ENCODE data around the gene RABGGTA.

Gene RABGGTA

DNA sequence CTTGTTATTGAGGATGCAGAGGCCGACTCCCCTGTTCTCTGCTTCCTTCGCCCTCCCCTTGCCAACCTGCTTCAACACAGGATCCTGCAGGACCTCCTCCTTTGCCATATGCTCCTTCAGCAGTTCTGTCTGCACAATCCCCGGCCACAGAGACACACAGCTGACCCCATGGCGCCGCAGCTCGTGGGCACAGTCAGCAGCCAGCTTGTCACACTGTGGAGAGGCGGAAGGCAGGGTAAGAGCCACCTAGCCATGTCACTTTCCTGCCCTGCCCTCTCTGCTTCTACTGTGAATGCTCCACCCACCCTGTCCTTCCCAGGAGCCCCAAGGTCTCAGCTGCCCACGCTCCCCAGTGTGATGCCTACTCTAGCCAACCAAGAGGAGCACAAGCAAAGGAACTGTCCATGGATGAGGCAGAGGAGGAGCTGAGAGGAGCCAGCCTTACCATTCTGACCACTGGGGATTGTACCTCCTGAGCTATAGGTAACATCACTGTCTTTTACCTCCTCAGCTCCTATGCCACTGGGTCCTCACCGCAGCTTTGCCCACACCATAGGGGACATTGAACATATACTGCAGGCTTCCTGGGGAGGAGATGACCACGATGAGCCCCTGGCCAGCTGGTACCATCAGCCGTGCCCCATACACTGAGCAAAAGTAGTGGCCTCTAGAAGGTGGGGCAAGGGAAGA, 20.9 kb upstream of the RABGGTA start:
- peaks cover 29% of the 10 kb centered on the region for H3K4me1 ChIP-seq
- peaks cover 57% of the 10 kb centered on the region for H3K36me3 ChIP-seq
- no peaks in the 10 kb centered on the region for H3K9me3 ChIP-seq
- H3K4me3 ChIP-seq: no peak overlapping the region
- no peaks in the 10 kb centered on the region for H3K27me3 ChIP-seq
- H3K9ac ChIP-seq: no peak overlapping the region
- H3K27ac ChIP-seq: no peak overlapping the region
- no peak overlapping the region for H3K4me2 ChIP-seq
- no peak for TF ChIP-seq Cebpa-rat (IDR thresholded peaks at IDR 0.05)
- no peaks in the 10 kb centered on the region for H4K20me1 ChIP-seq

DNA sequence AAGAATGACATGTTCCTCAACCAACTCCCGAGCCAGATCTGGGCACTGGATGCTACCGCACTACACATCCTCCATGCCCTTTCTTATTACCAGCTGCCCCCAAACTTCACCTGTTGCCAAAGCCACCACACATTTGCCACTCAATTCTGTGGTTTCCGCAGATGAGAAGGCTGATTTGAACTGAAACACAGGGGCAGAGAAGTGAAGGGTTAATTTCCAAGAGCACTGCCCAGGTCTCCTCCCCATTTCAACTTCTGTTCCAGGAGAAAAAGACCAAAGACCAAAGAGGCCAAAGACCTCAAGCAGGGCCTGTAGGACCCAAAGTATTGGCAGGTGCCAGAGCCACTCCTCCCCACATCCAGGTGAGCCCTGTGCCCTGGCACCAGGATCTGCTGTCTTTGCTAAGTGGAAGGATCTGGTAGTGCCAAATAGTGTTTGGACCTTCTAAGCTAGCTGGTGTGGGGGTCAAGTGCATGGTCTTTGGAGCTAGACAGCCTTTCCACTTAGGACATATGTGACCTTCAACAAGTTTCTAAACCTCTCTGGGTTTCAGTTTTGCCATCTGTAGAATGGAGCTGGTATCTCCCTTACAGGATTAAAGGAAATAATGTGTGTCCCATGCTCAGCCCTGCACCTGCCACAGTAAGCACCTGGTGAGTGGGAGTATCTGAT, 20.2 kb upstream of the RABGGTA start:
- H3K9ac ChIP-seq: no peak overlapping the region
- H3K27ac ChIP-seq: no peak overlapping the region
- H3K4me1 ChIP-seq: peaks cover 24% of the 10 kb centered on the region
- H3K4me3 ChIP-seq: no peak overlapping the region
- H3K9me3 ChIP-seq: no peaks in the 10 kb centered on the region
- H3K36me3 ChIP-seq: peaks cover 57% of the 10 kb centered on the region
- no peak overlapping the region for H3K4me2 ChIP-seq
- no peaks in the 10 kb centered on the region for H4K20me1 ChIP-seq
- no peaks in the 10 kb centered on the region for H3K27me3 ChIP-seq
- TF ChIP-seq Cebpa-rat (IDR thresholded peaks at IDR 0.05): no peak

DNA sequence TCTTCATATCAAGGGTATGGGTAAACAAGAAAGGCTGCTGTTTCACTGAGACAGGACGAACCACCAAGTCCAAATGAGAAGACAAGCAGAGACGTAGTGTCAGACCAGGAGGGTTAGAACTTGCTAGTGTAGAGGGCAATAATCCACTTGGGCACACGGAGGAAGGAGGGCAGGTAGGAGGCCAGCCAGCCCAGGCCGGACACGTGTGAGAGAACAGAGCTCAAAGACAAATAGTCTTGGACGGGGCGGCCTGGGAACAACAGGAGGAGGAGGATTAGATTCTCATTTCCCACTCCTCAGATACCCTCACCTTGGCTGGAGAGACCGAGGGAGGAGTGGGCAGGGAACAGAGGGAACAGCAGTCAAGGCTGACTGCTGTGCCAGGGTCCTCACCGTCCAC, 19.3 kb upstream of the RABGGTA start:
- no peak overlapping the region for H3K27ac ChIP-seq
- no peak overlapping the region for H3K9ac ChIP-seq
- H3K9me3 ChIP-seq: no peaks in the 10 kb centered on the region
- no peak overlapping the region for H3K4me2 ChIP-seq
- H3K36me3 ChIP-seq: peaks cover 52% of the 10 kb centered on the region
- peaks cover 16% of the 10 kb centered on the region for H3K4me1 ChIP-seq
- H4K20me1 ChIP-seq: no peaks in the 10 kb centered on the region
- no peak overlapping the region for H3K4me3 ChIP-seq
- no peaks in the 10 kb centered on the region for H3K27me3 ChIP-seq
- TF ChIP-seq Cebpa-rat (IDR thresholded peaks at IDR 0.05): no peak

DNA sequence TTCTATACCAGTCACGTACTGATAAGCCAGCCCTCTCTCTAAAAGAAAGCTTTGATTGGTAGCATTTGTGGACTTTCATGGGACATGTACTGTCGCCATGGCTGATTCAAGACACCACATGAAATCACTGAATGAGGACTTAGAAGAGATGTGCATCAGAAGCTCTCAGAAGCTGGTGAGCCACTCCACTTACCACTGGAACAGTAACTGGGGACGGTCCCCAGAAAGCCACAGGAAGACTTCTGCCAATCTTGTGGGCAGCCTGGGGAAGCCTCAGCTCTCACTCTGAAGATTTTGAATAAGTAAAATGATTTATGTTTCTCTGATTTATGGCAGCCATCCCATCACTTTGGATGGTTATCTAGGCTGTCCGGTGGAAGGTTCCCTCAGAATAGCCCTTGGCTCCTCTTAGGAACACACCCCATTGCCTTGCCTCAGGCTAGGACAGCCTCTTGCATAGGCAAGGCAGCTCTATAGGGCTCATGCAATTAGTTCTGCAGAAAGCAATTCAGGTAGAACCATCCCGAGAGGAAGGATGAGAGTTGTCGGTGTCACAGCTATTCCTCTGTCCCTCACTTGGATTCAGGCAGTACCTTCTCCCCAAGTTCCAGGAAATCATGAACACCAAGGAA, 18.4 kb upstream of the RABGGTA start:
- Histone ChIP-seq H4K20me1 (no peaks in the 10 kb centered on the region), H3K36me3 (peaks cover 46% of the 10 kb centered on the region), H3K9me3 (no peaks in the 10 kb centered on the region), H3K9ac (no peak overlapping the region), H3K27ac (no peak overlapping the region), H3K4me1 (peaks cover 16% of the 10 kb centered on the region), H3K27me3 (no peaks in the 10 kb centered on the region), H3K4me3 (no peak overlapping the region), H3K4me2 (peak overlapping the region; percentile 4; the same call in 1 of the 2 replicates)
- no peak for TF ChIP-seq Cebpa-rat (IDR thresholded peaks at IDR 0.05)

DNA sequence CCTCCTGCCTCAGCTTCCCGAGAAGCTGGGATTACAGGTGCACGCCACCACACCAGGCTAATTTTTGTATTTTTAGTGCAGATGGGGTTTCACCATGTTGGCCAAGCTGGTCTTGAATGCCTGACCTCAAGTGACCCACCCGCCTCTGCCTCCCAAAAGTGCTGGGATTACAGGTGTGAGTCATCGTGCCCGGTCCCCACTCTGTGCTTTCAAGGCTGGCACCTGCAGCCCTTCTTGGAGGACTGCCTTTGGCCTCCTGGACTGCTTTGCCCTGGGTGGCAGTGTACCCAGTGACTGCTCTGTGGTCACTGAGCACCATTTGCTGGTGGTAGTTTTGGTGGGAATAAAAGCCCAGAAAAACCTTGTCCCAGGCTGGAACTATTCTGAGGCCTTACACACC, 15.6 kb upstream of the RABGGTA start:
- Histone ChIP-seq H3K4me1 (peaks cover 16% of the 10 kb centered on the region), H3K9me3 (no peaks in the 10 kb centered on the region), H3K27me3 (no peaks in the 10 kb centered on the region), H3K9ac (no peak overlapping the region), H3K27ac (no peak overlapping the region), H3K4me2 (no peak overlapping the region), H4K20me1 (no peaks in the 10 kb centered on the region), H3K36me3 (peaks cover 29% of the 10 kb centered on the region), H3K4me3 (no peak overlapping the region)
- no peak for TF ChIP-seq Cebpa-rat (IDR thresholded peaks at IDR 0.05)

DNA sequence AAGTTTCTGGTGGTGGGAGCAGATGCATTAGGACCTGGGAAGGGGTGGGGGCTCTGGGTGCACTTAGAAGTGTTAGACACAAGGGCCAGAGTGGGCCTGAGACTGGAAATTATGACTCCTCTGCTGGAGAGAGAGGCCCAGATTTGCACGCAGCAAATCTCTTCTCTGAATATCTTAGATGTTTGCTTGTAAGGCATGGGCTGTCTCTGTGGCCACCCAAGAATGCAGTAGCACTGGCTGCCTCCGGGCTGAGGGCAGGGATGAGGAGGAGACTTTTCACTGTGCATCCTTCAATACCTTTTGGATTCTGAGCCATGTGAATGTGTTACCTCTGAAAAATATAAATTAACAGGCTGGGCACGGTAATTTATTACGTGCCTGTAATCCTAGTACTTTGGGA, 14.0 kb upstream of the RABGGTA start:
- H4K20me1 ChIP-seq: no peaks in the 10 kb centered on the region
- H3K4me2 ChIP-seq: no peak overlapping the region
- H3K9me3 ChIP-seq: no peaks in the 10 kb centered on the region
- H3K4me1 ChIP-seq: peaks cover 16% of the 10 kb centered on the region
- H3K27ac ChIP-seq: no peak overlapping the region
- peaks cover 13% of the 10 kb centered on the region; the same call in 1 of the 2 replicates for H3K36me3 ChIP-seq
- no peak overlapping the region for H3K9ac ChIP-seq
- no peak for TF ChIP-seq Cebpa-rat (IDR thresholded peaks at IDR 0.05)
- no peaks in the 10 kb centered on the region for H3K27me3 ChIP-seq
- no peak overlapping the region for H3K4me3 ChIP-seq

DNA sequence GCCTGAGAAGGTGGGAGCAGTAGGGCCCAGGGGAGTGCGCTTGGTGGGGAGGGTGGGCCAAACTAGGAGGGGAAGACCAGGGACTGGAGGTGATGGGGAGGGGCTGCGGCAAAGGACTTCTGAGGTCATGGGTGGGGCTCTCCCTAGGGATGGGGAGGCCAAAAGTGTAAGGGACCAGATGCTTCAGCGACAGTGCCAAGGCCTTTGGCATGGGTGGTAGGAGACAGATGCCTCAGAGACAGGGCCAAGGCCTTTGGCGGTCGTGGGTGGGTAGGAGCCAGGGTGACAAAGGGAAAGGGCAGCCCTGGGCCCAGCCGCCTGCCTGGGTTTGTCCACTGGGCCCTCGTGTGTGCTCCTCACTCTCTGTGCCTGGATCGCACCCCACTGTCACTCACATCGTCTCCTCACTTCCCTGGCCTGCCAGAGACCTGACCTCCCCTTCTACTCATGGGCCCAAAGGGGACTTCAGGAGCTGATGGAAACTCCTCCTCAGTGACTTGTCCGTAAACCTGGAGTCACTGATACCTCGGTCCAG, 13.2 kb upstream of the RABGGTA start:
- no peak overlapping the region for H3K9ac ChIP-seq
- peaks cover 24% of the 10 kb centered on the region for H3K4me1 ChIP-seq
- H4K20me1 ChIP-seq: no peaks in the 10 kb centered on the region
- no peak overlapping the region for H3K27ac ChIP-seq
- no peak overlapping the region for H3K4me3 ChIP-seq
- H3K4me2 ChIP-seq: no peak overlapping the region
- H3K9me3 ChIP-seq: no peaks in the 10 kb centered on the region
- TF ChIP-seq Cebpa-rat (IDR thresholded peaks at IDR 0.05): no peak
- H3K27me3 ChIP-seq: no peaks in the 10 kb centered on the region
- H3K36me3 ChIP-seq: peaks cover 5% of the 10 kb centered on the region; the same call in 1 of the 2 replicates

DNA sequence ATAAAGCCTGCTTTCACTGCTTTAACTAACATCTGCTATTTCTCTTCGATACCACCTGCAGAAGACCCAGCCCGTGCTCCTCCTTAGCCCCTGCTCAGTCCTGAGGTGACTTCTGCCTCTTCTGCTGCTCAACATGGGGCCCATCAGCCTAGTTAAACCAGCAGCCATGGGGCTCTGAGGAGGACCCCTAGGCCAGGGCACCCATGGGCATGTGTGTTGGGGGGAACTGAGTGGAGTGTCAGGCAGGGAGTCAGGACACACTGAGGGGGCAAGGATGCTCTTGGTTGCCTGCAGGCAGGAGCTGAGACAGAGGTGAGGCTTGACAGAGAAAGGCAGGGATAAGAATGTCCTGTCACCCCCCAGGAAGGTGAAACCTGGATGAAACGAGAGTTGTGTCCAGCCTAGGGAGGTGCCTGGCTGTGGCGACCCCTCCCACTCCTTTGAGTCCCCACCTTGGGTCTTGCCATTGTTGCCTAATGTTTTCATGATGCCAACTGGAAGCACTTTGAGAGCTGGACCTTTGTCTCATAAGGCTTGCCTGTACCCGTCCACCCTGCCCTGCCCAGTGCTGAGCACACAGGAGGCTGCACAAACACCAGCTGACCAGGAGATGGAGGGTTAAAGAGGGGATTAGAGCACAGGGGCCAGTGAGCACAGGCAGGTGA, 12.5 kb upstream of the RABGGTA start:
- Histone ChIP-seq H3K36me3 (no peaks in the 10 kb centered on the region), H3K9ac (no peak overlapping the region), H3K4me1 (peaks cover 30% of the 10 kb centered on the region), H3K9me3 (no peaks in the 10 kb centered on the region), H4K20me1 (no peaks in the 10 kb centered on the region), H3K27me3 (no peaks in the 10 kb centered on the region), H3K27ac (no peak overlapping the region), H3K4me3 (no peak overlapping the region), H3K4me2 (no peak overlapping the region)
- no peak for TF ChIP-seq Cebpa-rat (IDR thresholded peaks at IDR 0.05)

DNA sequence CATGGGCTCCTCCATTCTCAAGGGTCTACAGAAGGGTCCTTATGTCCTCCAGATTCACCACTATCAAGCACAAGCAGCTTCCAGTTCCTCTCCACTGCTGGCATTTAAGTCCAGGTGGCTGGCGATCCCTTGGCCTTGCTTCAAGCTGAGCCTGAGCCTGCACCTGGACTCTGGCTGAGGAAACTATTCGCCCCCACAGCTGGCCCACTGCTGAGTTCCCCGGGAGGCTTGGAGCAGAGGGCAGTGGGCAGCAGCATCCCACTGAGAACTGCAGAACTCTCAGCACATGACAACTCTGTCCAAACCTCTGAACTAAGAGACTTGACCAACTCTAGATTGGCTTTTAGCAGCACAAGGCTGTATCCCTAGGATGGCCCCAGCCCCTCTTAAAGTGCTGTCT, 11.3 kb upstream of the RABGGTA start:
- Histone ChIP-seq H3K36me3 (no peaks in the 10 kb centered on the region), H3K27me3 (no peaks in the 10 kb centered on the region), H3K9me3 (no peaks in the 10 kb centered on the region), H3K4me1 (peaks cover 32% of the 10 kb centered on the region), H4K20me1 (no peaks in the 10 kb centered on the region), H3K27ac (no peak overlapping the region), H3K4me3 (no peak overlapping the region), H3K9ac (no peak overlapping the region), H3K4me2 (no peak overlapping the region)
- TF ChIP-seq Cebpa-rat (IDR thresholded peaks at IDR 0.05): no peak

All from BLaER1 (cell line).